ENCODE data around the gene CARD14.
"Not testable (repeated sequence)": the region's sequence is repeated elsewhere in the genome, so short reads cannot be mapped to it uniquely, and the experiment has no call there.

Gene CARD14

GRCh38 chr17:80244448-80244847 lies 74.6 kb downstream of the CARD14 start:
- not testable (repeated sequence) for DNase-seq (ENCODE audit: low read depth); H3K4me3 ChIP-seq (ENCODE audit: low read depth, low read length)

DNA sequence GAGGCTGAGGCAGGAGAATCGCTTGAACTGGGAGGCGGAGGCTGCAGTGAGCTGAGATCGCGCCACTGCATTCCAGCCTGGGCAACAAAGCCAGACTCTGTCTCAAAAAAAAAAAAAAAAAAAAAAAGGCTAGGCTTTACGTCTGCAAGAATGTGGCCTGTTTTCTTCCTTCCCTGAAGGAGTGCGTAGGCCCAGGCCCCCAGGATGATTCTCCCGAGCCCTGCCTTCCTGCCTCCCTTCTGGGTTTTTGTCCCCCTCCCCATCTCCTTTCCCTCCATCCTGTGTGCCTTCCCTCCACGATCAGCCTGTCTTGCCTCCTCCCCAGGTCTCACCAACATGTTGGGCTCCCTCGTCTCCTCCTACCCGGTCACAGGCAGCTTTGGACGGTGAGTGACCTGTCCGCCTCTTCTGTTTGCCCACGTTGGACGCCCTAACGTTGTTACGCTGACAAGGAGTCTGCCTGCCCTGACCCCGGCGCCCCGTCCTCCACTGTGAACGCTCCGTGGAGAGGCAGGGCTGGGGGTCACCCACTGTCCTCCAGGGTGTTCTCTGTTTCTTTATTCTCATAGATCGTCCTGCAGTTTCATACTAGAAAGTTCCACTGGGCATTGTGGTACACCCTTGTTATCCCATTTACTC lies 75.2 kb downstream of the CARD14 start:
- H3K4me3 ChIP-seq (ENCODE audit: low read depth, low read length), result no peak overlapping the region
- no peak for DNase-seq (ENCODE audit: low read depth)

DNA sequence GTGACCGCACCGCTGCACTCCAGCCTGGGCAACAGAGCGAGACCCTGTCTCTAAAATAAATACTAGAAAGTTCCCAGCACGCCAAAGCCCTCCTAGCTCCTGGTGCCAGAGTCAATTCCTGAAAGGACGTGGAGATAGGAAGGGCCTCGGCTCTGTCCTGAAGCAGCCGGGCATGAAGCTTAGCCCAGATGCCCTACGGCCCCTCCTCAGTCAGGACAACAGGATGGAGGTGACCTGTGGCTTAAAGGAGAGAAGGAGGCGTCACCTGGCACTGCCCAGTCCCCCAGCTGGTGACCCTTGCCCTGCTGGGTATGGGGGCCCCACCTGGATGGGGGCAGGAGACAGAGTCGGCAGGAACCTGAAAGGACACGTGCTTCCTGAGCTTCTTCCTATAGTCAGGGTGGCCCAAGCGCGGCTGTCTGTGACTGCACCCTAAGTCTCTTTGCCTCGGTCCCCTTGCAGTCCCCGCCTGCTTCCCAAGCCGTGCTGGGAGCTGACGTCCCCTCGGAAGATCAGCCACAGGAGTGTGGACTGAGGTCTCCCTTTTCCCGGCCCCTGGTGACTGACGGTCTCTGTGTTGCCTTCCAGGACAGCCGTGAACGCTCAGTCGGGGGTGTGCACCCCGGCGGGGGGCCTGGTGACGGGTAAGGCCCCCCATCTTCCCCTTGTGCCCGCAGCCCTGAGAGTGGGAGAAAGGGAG lies 75.9 kb downstream of the CARD14 start:
- H3K4me3 ChIP-seq (ENCODE audit: low read depth, low read length), result no peak overlapping the region
- DNase-seq (ENCODE audit: low read depth), result no peak

- H3K4me3 ChIP-seq (ENCODE audit: low read depth, low read length), result no peak overlapping the region
- DNase-seq (ENCODE audit: low read depth), result no peak
Measured at GRCh38 chr17:80246266-80246681, 76.4 kb downstream of the CARD14 start.

- DNase-seq (ENCODE audit: low read depth), result no peak
- no peak overlapping the region for H3K4me3 ChIP-seq (ENCODE audit: low read depth, low read length)
Measured at GRCh38 chr17:80246726-80247125, 76.9 kb downstream of the CARD14 start.

GRCh38 chr17:80247561-80247960 lies 77.7 kb downstream of the CARD14 start:
- H3K4me3 ChIP-seq (ENCODE audit: low read depth, low read length), result no peak overlapping the region
- DNase-seq (ENCODE audit: low read depth), result no peak

DNA sequence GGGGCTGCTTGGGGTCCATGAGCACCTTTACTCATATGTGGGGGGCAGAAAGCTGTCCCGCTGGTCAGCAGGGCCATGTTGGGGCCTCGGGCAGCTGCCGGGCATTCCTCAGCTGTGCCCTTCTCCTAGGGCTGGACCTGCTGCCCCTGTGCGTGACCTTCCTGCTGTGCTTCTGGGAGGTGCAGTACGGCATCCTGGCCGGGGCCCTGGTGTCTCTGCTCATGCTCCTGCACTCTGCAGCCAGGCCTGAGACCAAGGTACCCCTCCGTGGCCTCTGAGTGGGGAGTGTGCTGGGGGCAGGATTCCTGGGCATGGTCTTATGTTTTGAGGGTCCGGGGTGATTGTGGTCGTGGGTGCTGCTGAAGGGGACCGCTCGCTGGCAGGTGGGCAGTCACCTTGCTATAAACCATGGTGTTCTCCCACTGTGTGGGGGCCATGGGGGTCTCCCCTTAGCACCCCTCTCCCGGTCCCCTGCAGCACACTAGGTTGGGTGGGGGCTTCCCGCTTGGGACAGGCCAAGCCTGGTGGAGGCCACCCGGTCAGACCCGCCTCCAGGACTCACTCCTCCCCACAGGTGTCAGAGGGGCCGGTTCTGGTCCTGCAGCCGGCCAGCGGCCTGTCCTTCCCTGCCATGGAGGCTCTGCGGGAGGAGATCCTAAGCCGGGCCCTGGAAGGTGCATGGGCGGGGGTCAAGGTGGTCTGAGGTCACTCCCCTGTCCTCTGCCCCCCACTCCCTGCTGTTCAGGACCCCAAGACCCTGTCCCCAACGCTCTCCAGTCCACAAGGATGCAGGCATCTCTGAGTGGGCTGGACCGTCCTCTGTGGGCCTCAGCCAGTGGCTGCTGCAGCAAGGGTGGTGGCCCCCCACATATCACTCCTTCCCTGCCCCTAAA lies 78.4 kb downstream of the CARD14 start:
- no peak overlapping the region for H3K4me3 ChIP-seq (ENCODE audit: low read depth, low read length)
- DNase-seq (ENCODE audit: low read depth), result no peak

DNA sequence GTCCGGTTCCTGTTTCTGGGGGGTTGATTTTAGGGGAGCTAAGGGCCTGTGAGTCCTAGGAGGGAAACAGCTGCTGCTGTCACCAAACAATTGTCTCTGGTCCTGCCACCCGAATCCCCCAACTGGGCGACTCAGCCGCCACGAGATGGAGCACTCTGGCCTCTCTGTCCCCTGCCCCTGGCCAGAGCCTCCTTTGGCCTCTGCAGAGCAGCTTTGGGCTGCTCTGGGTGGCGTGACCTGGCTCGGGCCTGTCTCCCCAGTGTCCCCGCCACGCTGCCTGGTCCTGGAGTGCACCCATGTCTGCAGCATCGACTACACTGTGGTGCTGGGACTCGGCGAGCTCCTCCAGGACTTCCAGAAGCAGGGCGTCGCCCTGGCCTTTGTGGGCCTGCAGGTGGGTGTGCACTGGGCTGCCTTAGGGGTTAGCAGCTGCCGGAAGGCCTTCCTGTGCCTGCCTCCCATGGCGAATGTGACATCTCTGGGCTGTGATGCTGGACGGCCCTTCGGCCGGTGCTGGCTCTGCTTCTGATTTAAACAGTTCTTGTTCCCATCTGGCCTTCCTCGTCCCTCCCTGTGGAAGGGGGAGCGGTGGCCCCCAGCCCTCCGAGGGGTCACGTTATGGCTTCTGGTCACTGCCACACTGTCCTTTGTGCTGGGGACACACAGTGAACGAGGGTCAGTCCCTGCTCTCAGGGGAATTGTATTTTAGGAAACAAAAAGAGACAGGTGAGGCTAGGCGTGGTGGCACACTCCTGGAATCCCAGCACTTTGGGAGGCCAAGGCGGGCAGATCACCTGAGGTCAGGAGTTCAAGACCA lies 79.3 kb downstream of the CARD14 start:
- no peak for DNase-seq (ENCODE audit: low read depth)
- H3K4me3 ChIP-seq (ENCODE audit: low read depth, low read length), result no peak overlapping the region

- no peak overlapping the region for H3K4me3 ChIP-seq (ENCODE audit: low read depth, low read length)
- DNase-seq (ENCODE audit: low read depth), result no peak
Measured at GRCh38 chr17:80251966-80252365, 82.1 kb downstream of the CARD14 start.

DNA sequence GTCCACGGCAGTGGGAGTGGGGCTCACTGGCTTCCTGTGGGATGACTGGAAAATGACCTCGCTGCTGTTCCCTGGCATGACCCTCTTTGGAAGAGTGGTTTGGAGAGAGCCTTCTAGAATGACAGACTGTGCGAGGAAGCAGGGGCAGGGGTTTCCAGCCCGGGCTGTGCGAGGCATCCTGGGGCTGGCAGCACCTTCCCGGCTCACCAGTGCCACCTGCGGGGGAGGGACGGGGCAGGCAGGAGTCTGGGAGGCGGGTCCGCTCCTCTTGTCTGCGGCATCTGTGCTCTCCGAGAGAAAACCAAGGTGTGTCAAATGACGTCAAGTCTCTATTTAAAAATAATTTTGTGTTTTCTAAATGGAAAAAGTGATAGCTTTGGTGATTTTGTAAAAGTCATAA lies 83.0 kb downstream of the CARD14 start:
- DNase-seq (ENCODE audit: low read depth), result no peak
- no peak overlapping the region for H3K4me3 ChIP-seq (ENCODE audit: low read depth, low read length)

GRCh38 chr17:80253631-80254395 lies 84.0 kb downstream of the CARD14 start:
- no peak overlapping the region for H3K4me3 ChIP-seq (ENCODE audit: low read depth, low read length)
- DNase-seq (ENCODE audit: low read depth), result no peak

DNA sequence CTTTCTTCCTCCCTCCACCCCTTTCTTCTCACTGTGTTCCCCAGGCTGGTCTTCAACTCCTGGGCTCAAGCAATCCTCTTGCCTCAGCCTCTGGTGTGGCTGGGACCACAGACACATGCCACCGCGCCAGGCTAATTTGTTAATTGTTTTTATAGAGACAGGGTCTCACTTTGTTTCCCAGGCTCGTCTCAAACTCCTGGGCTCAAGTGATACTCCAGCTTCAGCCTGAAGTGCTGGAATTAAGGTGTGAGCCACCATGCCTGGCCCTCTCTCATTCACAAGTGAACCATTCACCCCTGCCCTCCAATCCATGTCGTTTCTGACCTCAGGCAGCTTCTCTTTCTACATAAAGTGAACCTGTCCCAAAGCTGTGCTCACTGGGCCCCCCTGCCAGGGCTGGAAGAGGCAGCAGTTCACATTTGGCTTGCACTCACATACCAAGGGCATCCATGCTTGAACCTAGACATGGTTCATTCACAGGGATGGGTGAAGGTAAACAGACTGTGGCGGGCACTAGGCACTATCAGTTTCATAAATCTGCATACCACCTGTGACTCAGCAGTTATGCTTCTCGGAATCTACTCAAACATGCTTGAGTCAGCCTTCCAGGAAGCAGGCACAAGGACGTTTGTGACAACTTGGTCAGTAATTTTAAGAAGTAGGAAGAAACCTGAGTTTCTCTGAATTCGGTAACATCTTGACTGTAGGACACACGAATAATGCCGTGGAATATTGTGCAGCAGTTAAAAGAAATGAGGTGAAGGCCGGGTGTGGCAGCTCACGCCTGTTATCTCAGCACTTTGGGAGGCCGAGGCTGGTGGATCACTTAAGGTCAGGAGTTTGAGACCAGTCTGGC lies 84.8 kb downstream of the CARD14 start:
- H3K4me3 ChIP-seq (ENCODE audit: low read depth, low read length), result no peak overlapping the region
- DNase-seq (ENCODE audit: low read depth), result peak; percentile 58

- H3K4me3 ChIP-seq (ENCODE audit: low read depth, low read length), result no peak overlapping the region
- DNase-seq (ENCODE audit: low read depth), result no peak
Measured at GRCh38 chr17:80256034-80256350, 86.2 kb downstream of the CARD14 start.

DNA sequence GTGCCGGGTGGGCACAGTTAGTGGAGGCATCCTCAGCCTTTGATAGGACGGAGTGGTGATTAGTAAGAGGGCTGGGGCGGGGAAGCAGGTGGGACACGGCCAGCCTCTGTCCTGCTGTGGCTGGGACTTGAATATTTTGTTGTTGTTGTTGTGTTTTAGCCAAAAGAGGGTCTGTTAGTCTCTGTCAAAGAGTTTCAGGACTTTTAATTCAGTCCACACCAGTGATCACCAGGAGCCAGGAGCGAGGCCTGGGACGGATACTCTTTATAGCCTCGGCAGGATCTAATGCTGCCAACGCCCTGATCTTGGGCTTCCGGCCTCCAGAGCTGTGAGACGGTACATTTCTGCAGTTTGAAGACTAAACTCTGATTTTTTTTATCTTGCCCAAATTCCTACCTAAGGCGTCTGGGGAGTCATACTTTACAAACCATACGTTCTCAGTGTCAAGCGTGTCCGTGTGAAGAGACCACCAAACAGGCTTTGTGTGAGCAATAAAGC lies 87.9 kb downstream of the CARD14 start:
- no peak overlapping the region for H3K4me3 ChIP-seq (ENCODE audit: low read depth, low read length)
- no peak for DNase-seq (ENCODE audit: low read depth)

DNA sequence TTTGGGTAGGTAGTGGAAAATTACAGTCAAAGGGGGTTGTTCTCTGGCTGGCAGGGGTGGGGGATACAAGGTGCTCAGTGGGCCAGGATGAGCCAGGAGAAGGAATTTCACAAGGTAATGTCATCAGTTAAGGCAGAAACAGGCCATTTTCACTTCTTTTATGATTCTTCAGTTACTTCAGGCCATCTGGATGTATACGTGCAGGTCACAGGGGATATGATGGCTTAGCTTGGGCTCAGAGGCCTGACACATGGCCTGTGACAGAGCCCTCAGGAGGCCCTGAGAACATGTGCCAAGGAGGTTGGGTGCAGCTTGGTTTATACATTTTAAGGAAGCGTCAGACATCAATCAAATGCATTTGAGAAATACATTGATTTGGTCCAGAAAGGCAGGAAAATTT lies 88.5 kb downstream of the CARD14 start:
- not testable (repeated sequence) for DNase-seq (ENCODE audit: low read depth); H3K4me3 ChIP-seq (ENCODE audit: low read depth, low read length)

All from skeletal muscle cell (primary cell).